HG03108 (cell line): Measurements from ENCODE around the gene ATP6V0E1.

Source experiments
- ATAC-seq: cut with Tn5 transposase; IDR thresholded peaks from one replicate; pipeline ENCODE4 v1.9.1; 2021; ENCODE audit warnings: moderate library complexity; ENCODE audit not compliant: unreplicated experiment

ATP6V0E1 gene

GRCh38 chr5:172983542-172984243, at the start of gene ATP6V0E1:
Gene ATP6V0E1 (plus strand): TSS chr5:172983771. CDS start chr5:172983861, 90 bp downstream.
- ATAC-seq, result peak; percentile 88

- no peak for ATAC-seq
These were observed 48.5 kb upstream of the ATP6V0E1 start for GRCh38 chr5:172935096-172935495.

- ATAC-seq, result no peak
These were observed 47.2 kb upstream of the ATP6V0E1 start for GRCh38 chr5:172936401-172936800.

GRCh38 chr5:172939071-172939470, 44.5 kb upstream of the ATP6V0E1 start:
- ATAC-seq, result no peak

- ATAC-seq, result no peak
These were observed 43.8 kb upstream of the ATP6V0E1 start for GRCh38 chr5:172939611-172940267.

GRCh38 chr5:172940268-172941066, 43.1 kb upstream of the ATP6V0E1 start:
- ATAC-seq, result no peak

GRCh38 chr5:172941067-172941516, 42.5 kb upstream of the ATP6V0E1 start:
- no peak for ATAC-seq

- no peak for ATAC-seq
These were observed 41.0 kb upstream of the ATP6V0E1 start for GRCh38 chr5:172942556-172942955.

GRCh38 chr5:172943283-172943841, 40.2 kb upstream of the ATP6V0E1 start:
- no peak for ATAC-seq

GRCh38 chr5:172943906-172944305, 39.7 kb upstream of the ATP6V0E1 start:
- ATAC-seq, result no peak

GRCh38 chr5:172944741-172945140, 38.8 kb upstream of the ATP6V0E1 start:
- no peak for ATAC-seq

- no peak for ATAC-seq
These were observed 38.4 kb upstream of the ATP6V0E1 start for GRCh38 chr5:172945151-172945550.

- no peak for ATAC-seq
These were observed 37.4 kb upstream of the ATP6V0E1 start for GRCh38 chr5:172946146-172946545.

- no peak for ATAC-seq
These were observed 34.1 kb upstream of the ATP6V0E1 start for GRCh38 chr5:172949426-172949825.

- no peak for ATAC-seq
These were observed 33.2 kb upstream of the ATP6V0E1 start for GRCh38 chr5:172950176-172950965.

GRCh38 chr5:172951371-172952033, 32.1 kb upstream of the ATP6V0E1 start:
- ATAC-seq, result no peak

- ATAC-seq, result no peak
These were observed 31.5 kb upstream of the ATP6V0E1 start for GRCh38 chr5:172952034-172952511.

GRCh38 chr5:172953776-172954675, 29.5 kb upstream of the ATP6V0E1 start:
- no peak for ATAC-seq

GRCh38 chr5:172954751-172955159, 28.8 kb upstream of the ATP6V0E1 start:
- ATAC-seq, result no peak
